OCI-LY3 (cell line): ENCODE results near the gene GPAT3.

Experiments used
- EZH2phosphoT487 ChIP-seq: fragments of 200-600 bp; shearing (Covaris generic); IDR thresholded peaks from 2 replicates; pipeline ENCODE4 v1.6.1; 2018; ENCODE audit warnings: antibody characterized with exemption, mixed run types, low read depth
- TF ChIP-seq, protein P1 (sequence below): fragments of 200-600, 300-600 bp; sonication (generic); IDR thresholded peaks from 2 replicates; pipeline ENCODE4 v1.5.1; 2014; ENCODE audit warnings: antibody characterized with exemption, low read length, low read depth

DNA sequence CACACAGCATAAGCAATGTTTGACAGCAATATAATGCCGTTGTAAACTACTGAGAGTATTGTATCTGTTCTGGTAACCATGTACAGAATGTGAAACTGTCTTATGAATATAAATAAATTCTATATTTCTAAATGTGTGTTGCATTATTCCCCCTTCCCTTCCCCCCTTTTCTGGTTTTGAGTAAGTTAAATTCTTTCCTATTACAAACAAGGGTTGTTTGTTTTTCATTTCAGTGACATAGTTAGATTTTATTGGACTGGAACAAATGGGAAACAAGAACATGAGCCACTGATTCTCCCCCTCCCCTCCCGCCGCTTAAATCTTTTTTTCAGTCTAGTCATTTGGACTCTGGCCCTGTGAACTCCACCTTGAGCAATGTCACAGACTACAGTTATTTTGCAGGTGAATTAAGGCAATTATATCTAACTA, 69.8 kb downstream of the GPAT3 start:
- TF ChIP-seq, protein P1, sequence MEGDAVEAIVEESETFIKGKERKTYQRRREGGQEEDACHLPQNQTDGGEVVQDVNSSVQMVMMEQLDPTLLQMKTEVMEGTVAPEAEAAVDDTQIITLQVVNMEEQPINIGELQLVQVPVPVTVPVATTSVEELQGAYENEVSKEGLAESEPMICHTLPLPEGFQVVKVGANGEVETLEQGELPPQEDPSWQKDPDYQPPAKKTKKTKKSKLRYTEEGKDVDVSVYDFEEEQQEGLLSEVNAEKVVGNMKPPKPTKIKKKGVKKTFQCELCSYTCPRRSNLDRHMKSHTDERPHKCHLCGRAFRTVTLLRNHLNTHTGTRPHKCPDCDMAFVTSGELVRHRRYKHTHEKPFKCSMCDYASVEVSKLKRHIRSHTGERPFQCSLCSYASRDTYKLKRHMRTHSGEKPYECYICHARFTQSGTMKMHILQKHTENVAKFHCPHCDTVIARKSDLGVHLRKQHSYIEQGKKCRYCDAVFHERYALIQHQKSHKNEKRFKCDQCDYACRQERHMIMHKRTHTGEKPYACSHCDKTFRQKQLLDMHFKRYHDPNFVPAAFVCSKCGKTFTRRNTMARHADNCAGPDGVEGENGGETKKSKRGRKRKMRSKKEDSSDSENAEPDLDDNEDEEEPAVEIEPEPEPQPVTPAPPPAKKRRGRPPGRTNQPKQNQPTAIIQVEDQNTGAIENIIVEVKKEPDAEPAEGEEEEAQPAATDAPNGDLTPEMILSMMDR: no peak
- TF ChIP-seq EZH2phosphoT487: no peak
